Fibroblast of pulmonary artery (primary cell): ENCODE results near the gene TASL.

Experiments
- DNase-seq: peaks from one replicate; pipeline ENCODE4 v3.0.0-alpha.2; 2010; ENCODE audit warnings: low read depth
- H3K4me3 ChIP-seq: replicated peaks from 2 replicates; pipeline ENCODE4 v1.5.1; 2011; ENCODE audit warnings: low read depth, mild to moderate bottlenecking, control low read depth, low read length, moderate library complexity
- TF ChIP-seq, protein P1 (sequence below): IDR thresholded peaks from 2 replicates; pipeline ENCODE4 v1.5.1; 2011; ENCODE audit warnings: mild to moderate bottlenecking, control low read depth, low read length, inconsistent platforms; ENCODE audit errors: missing control alignments

Gene TASL

DNA sequence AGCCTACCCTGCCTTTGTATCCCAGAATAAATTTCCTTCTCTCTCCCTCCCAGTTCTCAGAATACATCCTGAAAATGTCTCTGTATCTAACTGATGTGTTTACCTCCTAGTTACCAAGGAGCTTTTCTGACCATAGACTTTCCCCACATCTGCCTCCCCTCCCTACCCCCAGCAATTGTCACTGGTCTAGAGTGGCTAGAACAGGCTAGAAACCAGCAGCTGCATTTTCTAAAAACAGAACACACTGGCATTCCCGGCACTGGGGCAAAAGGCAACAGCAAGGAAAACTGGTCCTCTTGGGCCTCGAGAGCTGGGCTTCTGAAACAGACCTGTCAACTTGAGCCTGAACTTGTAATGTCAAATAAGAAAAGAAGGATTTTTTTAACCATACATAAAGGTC lies 16.4 kb downstream of the TASL start:
- no peak for DNase-seq
- no peak overlapping the region for H3K4me3 ChIP-seq
- TF ChIP-seq, protein P1, sequence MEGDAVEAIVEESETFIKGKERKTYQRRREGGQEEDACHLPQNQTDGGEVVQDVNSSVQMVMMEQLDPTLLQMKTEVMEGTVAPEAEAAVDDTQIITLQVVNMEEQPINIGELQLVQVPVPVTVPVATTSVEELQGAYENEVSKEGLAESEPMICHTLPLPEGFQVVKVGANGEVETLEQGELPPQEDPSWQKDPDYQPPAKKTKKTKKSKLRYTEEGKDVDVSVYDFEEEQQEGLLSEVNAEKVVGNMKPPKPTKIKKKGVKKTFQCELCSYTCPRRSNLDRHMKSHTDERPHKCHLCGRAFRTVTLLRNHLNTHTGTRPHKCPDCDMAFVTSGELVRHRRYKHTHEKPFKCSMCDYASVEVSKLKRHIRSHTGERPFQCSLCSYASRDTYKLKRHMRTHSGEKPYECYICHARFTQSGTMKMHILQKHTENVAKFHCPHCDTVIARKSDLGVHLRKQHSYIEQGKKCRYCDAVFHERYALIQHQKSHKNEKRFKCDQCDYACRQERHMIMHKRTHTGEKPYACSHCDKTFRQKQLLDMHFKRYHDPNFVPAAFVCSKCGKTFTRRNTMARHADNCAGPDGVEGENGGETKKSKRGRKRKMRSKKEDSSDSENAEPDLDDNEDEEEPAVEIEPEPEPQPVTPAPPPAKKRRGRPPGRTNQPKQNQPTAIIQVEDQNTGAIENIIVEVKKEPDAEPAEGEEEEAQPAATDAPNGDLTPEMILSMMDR: no peak

DNA sequence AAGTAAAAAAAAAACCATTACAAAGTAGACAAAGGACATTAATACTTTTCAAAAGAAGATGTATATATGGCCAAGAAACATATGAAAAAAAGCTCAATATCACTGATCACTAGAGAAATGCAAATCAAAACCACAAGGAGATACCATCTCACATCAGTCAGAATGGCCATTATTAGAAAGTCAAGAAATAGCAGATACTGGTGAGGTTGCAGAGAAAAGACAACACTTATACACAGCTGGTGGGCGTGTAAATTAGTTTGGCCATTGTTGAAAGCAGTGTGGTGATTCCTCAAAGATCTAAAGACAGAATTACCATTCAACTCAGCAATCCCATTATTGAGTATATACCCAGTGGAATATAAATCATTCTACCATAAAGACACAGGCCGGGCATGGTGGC lies 39.3 kb downstream of the TASL start:
- DNase-seq: no peak
- TF ChIP-seq, protein P1: no peak
- H3K4me3 ChIP-seq: no peak overlapping the region

DNA sequence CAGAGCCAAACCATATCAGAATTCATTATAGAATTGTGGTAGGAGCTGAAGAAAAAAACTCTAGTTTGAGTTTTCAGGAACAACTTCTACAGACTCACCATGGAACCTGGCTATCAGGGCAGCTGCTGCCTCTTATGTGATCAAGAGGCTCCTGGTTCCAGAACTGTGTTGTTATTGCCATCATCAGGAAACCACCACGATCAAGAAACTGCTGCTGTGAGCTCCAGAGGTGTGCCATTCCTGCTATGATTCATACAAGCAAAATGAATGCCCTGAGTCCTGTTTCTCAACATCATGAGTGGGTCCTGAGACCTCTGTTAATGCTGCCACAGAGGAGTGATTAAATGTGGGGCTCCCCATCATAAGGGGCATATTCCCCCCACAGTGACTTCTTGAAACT lies 43.7 kb downstream of the TASL start:
- DNase-seq: no peak
- H3K4me3 ChIP-seq: no peak overlapping the region
- TF ChIP-seq, protein P1: no peak

DNA sequence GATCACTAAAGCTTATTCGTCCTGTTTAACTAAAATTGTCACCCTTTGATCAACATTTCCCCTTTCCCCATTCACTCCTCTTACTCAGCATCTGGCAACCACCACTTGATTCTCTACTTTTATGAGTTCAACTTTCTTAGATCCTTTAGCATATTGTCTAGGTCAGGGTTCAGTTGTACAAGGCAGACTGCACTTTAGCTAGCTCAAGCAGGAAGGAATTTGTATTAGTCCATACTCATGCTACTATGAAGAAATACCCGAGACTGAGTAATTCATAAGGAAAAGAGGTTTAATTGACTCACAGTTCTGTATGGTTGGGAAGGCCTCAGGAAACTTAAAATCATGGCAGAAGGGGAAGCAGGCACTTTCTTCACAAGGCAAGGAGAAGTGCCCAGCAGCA lies 44.3 kb downstream of the TASL start:
- DNase-seq: peak; percentile 34

DNA sequence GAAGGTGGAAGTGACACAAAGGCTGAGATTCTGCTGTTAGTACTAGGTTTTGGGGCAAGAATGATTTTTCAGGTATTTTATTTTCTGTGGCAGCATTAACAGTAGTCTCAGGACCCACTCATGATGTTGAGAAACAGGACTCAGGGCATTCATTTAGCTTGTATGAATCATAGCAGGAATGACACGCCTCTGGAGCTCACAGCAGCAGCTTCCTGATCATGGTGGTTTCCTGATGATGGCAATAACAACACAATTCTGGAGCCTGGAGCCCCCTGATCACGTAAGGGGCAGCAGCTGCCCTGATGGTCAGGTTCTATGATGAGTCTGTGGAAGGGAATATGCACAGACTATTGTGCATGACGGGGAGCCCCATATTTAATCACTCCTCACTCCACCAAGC lies 47.0 kb downstream of the TASL start:
- TF ChIP-seq, protein P1: no peak
- peak; percentile 51 for DNase-seq
- H3K4me3 ChIP-seq: no peak overlapping the region

More for the DNA sequence above, 44.3 kb downstream of the TASL start:
- TF ChIP-seq, protein P1: no peak
- no peak overlapping the region for H3K4me3 ChIP-seq

DNA sequence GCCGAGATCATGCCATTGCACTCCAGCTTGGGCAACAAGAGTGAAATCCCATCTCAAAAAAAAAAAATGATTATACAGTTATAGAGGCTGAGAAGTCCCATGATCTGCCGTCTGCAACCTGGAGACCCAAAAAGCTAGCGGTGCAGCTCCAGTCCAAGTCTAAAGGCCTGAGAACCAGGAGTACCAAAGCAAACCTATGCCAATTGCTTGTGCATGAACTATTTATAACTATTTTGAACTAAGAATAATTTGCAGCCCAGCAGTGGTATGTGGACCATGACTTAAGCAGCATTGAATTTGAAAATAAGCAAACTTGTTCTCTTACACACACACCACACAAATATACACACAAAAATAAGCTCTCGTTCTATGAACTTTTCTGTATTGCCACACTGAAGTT lies 51.8 kb downstream of the TASL start:
- no peak overlapping the region for H3K4me3 ChIP-seq
- no peak for DNase-seq
- TF ChIP-seq, protein P1: no peak

DNA sequence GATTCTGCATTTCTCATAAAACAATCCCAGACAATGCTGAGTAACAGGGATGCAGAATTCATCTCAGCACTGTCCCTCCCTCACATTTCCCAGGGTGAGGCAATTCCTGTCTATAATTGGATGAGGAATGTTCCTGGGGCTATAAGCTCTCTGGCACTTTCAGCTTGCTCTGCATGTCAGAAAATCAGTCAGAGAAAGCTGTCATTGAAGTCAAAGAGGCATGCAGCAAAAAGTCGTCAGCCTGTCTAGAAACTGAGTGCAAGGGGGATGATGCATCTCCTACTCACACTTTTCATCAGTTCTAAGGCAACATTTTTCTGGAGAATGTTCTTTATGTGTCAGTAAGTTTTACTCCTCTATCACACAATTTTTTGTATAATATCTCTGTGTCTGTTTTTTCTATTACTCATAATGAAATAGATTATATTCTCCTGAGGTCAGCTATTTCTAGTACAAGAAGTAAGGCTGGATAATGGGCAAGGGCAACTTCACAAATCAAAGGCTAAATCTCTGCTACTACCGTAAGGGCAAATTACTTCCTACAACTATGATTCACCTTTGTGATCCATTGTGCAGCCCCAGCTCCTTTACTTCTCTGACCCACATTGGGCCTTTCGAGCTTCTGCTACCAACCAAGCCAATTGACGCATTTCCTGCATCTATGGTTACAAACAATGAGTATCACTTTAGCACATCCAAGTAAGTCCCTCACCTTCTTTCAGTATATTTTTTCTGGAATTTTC lies 56.0 kb downstream of the TASL start:
- H3K4me3 ChIP-seq: no peak overlapping the region
- TF ChIP-seq, protein P1: no peak
- peak; percentile 76 for DNase-seq
